Caki2 (cell line): Measurements from ENCODE around the gene OR2T33. TPM values are rescaled to one million over a fixed set of nuclear protein-coding genes. Genes with fewer than 3 reads are reported as not detected.

Experiments
- total RNA-seq: library from RNA; depleted of rRNA; stranded (reverse); fragments of >200 nt; shearing (Covaris generic); gene quantifications from 2 replicates; pipeline ENCODE4 v1.2.3, GENCODE V29; 2014; ENCODE audit warnings: low replicate concordance; rRNA removed

The OR2T33 gene
- total RNA-seq, 1 experiment from 2014 or later, result not detected

Other genes with a start within 250 kb of the OR2T33 start
- not detected in 2 replicates for gene OR2L2, start 247.9 kb downstream of the OR2T33 start, total RNA-seq
- gene OR2L3, start 231.1 kb downstream of the OR2T33 start, total RNA-seq, result not detected in 2 replicates
- gene OR2L13, start 182.8 kb downstream of the OR2T33 start, total RNA-seq, result not detected in 2 replicates
- gene OR2M5, start 132.8 kb downstream of the OR2T33 start, total RNA-seq, result not detected in 2 replicates
- gene OR2M2, start 103.2 kb downstream of the OR2T33 start, total RNA-seq, result not detected in 2 replicates
- not detected in 2 replicates for gene OR2M3, start 80.7 kb downstream of the OR2T33 start, total RNA-seq
- not detected in 2 replicates for gene OR2M4, start 46.6 kb downstream of the OR2T33 start, total RNA-seq
- not detected in 2 replicates for gene OR2T12, start 25.4 kb upstream of the OR2T33 start, total RNA-seq
- gene OR2M7, start 46.6 kb upstream of the OR2T33 start, total RNA-seq, result not detected in 2 replicates
- not detected in 2 replicates for gene OR14C36, start 70.8 kb upstream of the OR2T33 start, total RNA-seq
- not detected in 2 replicates for gene OR2T4, start 83.7 kb upstream of the OR2T33 start, total RNA-seq
- gene OR2T6, start 97.8 kb upstream of the OR2T33 start, total RNA-seq, result not detected in 2 replicates
- gene OR2T1, start 125.1 kb upstream of the OR2T33 start, total RNA-seq, result not detected in 2 replicates
- not detected in 2 replicates for gene OR2T2, start 167.7 kb upstream of the OR2T33 start, total RNA-seq
- gene OR2T3, start 195.4 kb upstream of the OR2T33 start, total RNA-seq, result not detected in 2 replicates
- gene OR2T5, start 210.6 kb upstream of the OR2T33 start, total RNA-seq, result not detected in 2 replicates
- gene OR2G6, start 230.1 kb upstream of the OR2T33 start, total RNA-seq, result not detected in 2 replicates